ENCODE data around the gene DCST1.

DNA sequence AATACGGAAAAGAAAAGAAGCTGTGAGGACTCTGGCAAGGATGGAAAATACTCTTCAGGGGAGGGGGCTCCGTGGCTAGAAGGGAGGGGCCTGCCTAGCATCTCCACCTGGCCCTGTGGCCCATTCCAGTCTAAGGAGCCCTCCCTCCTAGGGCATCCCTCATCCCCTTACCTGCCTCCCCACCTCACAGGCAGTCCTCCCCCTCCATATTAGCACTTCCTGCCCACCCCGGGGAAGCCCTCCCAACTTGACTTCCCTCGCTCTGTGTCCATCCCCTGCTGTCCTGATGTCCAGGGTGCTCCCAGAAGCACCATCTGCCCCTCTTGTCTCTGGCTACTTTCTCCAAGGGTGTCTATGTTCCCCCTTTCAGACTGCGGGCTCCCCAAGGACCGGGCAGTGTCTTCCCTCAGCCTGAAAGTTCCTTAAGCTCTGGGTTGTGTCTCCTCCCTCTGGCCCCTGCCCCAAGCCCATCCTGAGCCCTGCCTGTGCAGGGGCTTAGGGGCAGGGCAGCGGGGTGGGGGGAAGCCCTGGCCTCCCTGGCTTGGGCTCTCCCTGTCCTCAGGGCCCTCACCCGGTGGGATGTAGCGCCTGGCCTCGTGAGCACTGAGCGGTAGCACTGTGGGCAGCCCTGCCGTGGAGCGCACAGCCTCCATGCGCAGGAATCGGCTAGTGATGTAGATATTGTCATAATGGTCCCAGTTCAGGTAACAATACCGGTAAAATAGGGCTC is 3.9 kb upstream of the DCST1 start:
- TF ChIP-seq, protein P1, sequence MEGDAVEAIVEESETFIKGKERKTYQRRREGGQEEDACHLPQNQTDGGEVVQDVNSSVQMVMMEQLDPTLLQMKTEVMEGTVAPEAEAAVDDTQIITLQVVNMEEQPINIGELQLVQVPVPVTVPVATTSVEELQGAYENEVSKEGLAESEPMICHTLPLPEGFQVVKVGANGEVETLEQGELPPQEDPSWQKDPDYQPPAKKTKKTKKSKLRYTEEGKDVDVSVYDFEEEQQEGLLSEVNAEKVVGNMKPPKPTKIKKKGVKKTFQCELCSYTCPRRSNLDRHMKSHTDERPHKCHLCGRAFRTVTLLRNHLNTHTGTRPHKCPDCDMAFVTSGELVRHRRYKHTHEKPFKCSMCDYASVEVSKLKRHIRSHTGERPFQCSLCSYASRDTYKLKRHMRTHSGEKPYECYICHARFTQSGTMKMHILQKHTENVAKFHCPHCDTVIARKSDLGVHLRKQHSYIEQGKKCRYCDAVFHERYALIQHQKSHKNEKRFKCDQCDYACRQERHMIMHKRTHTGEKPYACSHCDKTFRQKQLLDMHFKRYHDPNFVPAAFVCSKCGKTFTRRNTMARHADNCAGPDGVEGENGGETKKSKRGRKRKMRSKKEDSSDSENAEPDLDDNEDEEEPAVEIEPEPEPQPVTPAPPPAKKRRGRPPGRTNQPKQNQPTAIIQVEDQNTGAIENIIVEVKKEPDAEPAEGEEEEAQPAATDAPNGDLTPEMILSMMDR (IDR thresholded peaks at IDR 0.05; ENCODE audit: insufficient read depth, low read length, poor library complexity, severe bottlenecking) = no peak
- no peak for TF ChIP-seq EZH2phosphoT487 (conservative IDR thresholded peaks at IDR 0.05; ENCODE audit: low read length)
